Endothelial cell of umbilical vein (primary cell): ENCODE results near the gene FSD1. TPM values are rescaled to one million over a fixed set of nuclear protein-coding genes. Genes with fewer than 3 reads are reported as not detected.

Source experiments
- BruUV-seq: library from RNA; stranded (reverse); fragments of 400-500 nt; replicated peaks from 2 replicates; lab custom pipeline; 2021; lab: Mats Ljungman, UMichigan
- CTCF ChIA-PET: fragments of 300-600, 350-600 bp; sonication (Branson Sonifier 250); formaldehyde crosslinking; loops from one replicate; lab custom pipeline; 2021; ENCODE audit warnings: antibody characterized with exemption, inconsistent platforms; lab: Charles Lee
- POLR2A ChIA-PET: fragments of 300-600, 350-600 bp; sonication (Branson Sonifier 250); formaldehyde crosslinking; loops from one replicate; lab custom pipeline; 2021; ENCODE audit warnings: antibody characterized with exemption, inconsistent platforms; lab: Charles Lee
- DNase-seq: peaks from one replicate; pipeline ENCODE4 v3.0.0-alpha.2; 2011; ENCODE audit warnings: low read depth, low spot score
- FAIRE-seq: peaks from 2 replicates; lab custom pipeline; 2011; peaks lifted over from hg19 to GRCh38; lab: Jason Lieb, UNC
- H2AFZ ChIP-seq: 2 replicates; pipeline ENCODE4 v1.6.0; 2012; ENCODE audit warnings: low read depth, low read length, control low read depth, inconsistent platforms
- H3K27ac ChIP-seq: 2 replicates; pipeline ENCODE4 v1.5.1; 2011; ENCODE audit warnings: low read depth, mild to moderate bottlenecking, control low read depth, low read length, moderate library complexity; ENCODE audit not compliant: insufficient read depth
- H3K27me3 ChIP-seq, 2 experiments: 2 replicates each; pipeline versions ENCODE4 v1.6.0 to v1.6.1; 2011; ENCODE audit warnings: low read length in 2 of 2, mixed read lengths in 1 of 2; ENCODE audit not compliant: control insufficient read depth in 2 of 2, insufficient read depth in 2 of 2
- H3K36me3 ChIP-seq, 2 experiments: 2 replicates in 1 of 2; 3 replicates in 1 of 2; pipeline ENCODE4 v1.5.1; 2011; ENCODE audit warnings: low read length in 2 of 2, mild to moderate bottlenecking in 1 of 2, moderate library complexity in 1 of 2; ENCODE audit not compliant: control insufficient read depth in 2 of 2, insufficient read depth in 2 of 2; ENCODE audit errors: extremely low read depth in 1 of 2
- H3K4me1 ChIP-seq: 3 replicates; pipeline ENCODE4 v1.5.1; 2011; ENCODE audit warnings: mild to moderate bottlenecking, low read length; ENCODE audit not compliant: control insufficient read depth, insufficient read depth; ENCODE audit errors: extremely low read depth
- H3K4me2 ChIP-seq: 2 replicates; pipeline ENCODE4 v1.6.1; 2011; ENCODE audit warnings: low read length, control low read depth, mixed read lengths; ENCODE audit not compliant: insufficient read depth
- H3K4me3 ChIP-seq, 3 experiments: fragments of 200-600 bp in 1 of 3; sonication (generic), shearing (Covaris generic) in 1 of 3; replicated peaks in 1 of 3; 2 replicates each; pipeline ENCODE4 v1.5.1; 2011 to 2016; ENCODE audit warnings: control low read depth in 3 of 3, low read length in 3 of 3, mild to moderate bottlenecking in 2 of 3, inconsistent platforms in 1 of 3, low read depth in 1 of 3, moderate library complexity in 1 of 3; ENCODE audit not compliant: insufficient read depth in 1 of 3
- H3K79me2 ChIP-seq: 2 replicates; pipeline ENCODE4 v1.6.0; 2012; ENCODE audit warnings: low read length, inconsistent platforms; ENCODE audit not compliant: control insufficient read depth, insufficient read depth
- H3K9ac ChIP-seq: replicated peaks from 2 replicates; pipeline ENCODE3; 2011; ENCODE audit warnings: low read length, control low read depth; ENCODE audit not compliant: insufficient read depth; ENCODE audit errors: extremely low read depth
- H3K9me1 ChIP-seq: replicated peaks from 3 replicates; pipeline ENCODE4 v1.6.0; 2011; ENCODE audit warnings: mild to moderate bottlenecking, low read length; ENCODE audit not compliant: control insufficient read depth, insufficient read depth; ENCODE audit errors: extremely low read depth
- H3K9me3 ChIP-seq: replicated peaks from 2 replicates; pipeline ENCODE4 v1.5.1; 2012; ENCODE audit warnings: low read length, inconsistent platforms; ENCODE audit not compliant: control insufficient read depth, insufficient read depth
- H4K20me1 ChIP-seq: replicated peaks from 2 replicates; pipeline ENCODE3; 2011; ENCODE audit warnings: mild to moderate bottlenecking, low read length; ENCODE audit not compliant: control insufficient read depth, insufficient read depth; ENCODE audit errors: extremely low read depth
- EZH2 ChIP-seq: IDR thresholded peaks from 2 replicates; pipeline ENCODE4 v1.6.1; 2012; ENCODE audit warnings: borderline replicate concordance, low read depth, mild to moderate bottlenecking, moderate library complexity, low read length, inconsistent platforms; ENCODE audit not compliant: severe bottlenecking
- FOS ChIP-seq: IDR thresholded peaks from 2 replicates; pipeline ENCODE4 v1.6.1; 2011; ENCODE audit warnings: mild to moderate bottlenecking, low read length, moderate library complexity, borderline replicate concordance; ENCODE audit not compliant: insufficient read depth
- GATA2 ChIP-seq: IDR thresholded peaks from 2 replicates; pipeline ENCODE4 v1.7.0; 2011; ENCODE audit warnings: low read depth, mild to moderate bottlenecking, moderate library complexity, mixed read lengths, low read length; ENCODE audit not compliant: insufficient read length, insufficient read depth
- JUN ChIP-seq: IDR thresholded peaks from 2 replicates; pipeline ENCODE4 v1.6.1; 2011; ENCODE audit warnings: borderline replicate concordance, low read depth; ENCODE audit not compliant: insufficient read length, insufficient read depth
- MYC ChIP-seq: IDR thresholded peaks from one replicate; pipeline ENCODE4 v1.6.1; 2011; ENCODE audit warnings: mild to moderate bottlenecking, low read depth, low read length
- POLR2A ChIP-seq: IDR thresholded peaks from 2 replicates; pipeline ENCODE4 v1.6.1; 2012; ENCODE audit warnings: low read depth, mild to moderate bottlenecking, control low read depth, low read length
- POLR2AphosphoS5 ChIP-seq: IDR thresholded peaks from 2 replicates; pipeline ENCODE4 v1.6.1; 2012; ENCODE audit warnings: low read depth, mild to moderate bottlenecking, control low read depth, low read length, moderate library complexity; ENCODE audit not compliant: insufficient read depth
- dilution Hi-C: fragments of 300-500 bp; cut with MboI; formaldehyde crosslinking; loops from one replicate; pipeline ENCODE4 v1.15.0; 2019; ENCODE audit warnings: low sequenced_read_pairs; ENCODE audit not compliant: extremely low pct_ligation_motif_present
- intact Hi-C: fragments of 100-400 bp; cut with micrococcal nuclease; formaldehyde crosslinking; loops from one replicate; pipeline ENCODE4 v1.10.0; 2022
- polyA plus RNA-seq, 4 experiments: library from polyadenylated mRNA; depleted of rRNA in 3 of 4; stranded (reverse) in 3 of 4; unstranded in 1 of 4; fragments of >200 nt; gene quantifications; 2 replicates each; pipeline versions ENCODE4 v1.2.1 to v1.2.3, GENCODE V29; 2011 to 2012; ENCODE audit warnings: missing spikeins in 1 of 4
- total RNA-seq: library from RNA; stranded (reverse); gene quantifications from 2 replicates; pipeline ENCODE4 v1.2.3, GENCODE V29; 2021
- TF ChIP-seq, protein P1 (sequence below): IDR thresholded peaks from 2 replicates; pipeline ENCODE4 v1.6.1; 2011; ENCODE audit not compliant: insufficient read depth, insufficient read length
- TF ChIP-seq, protein P2 (sequence below), 2 donors: IDR thresholded peaks; 1 replicate in 1 of 2; 2 replicates in 1 of 2; pipeline ENCODE4 v1.5.1; 2011; ENCODE audit warnings: low read length in 2 of 2, mild to moderate bottlenecking in 2 of 2, moderate library complexity in 2 of 2, control low read depth in 1 of 2, inconsistent platforms in 1 of 2, low read depth in 1 of 2; ENCODE audit not compliant: insufficient read depth in 1 of 2; ENCODE audit errors: extremely low read depth in 1 of 2

Gene FSD1
- total and polyA plus RNA-seq, 2 donors (not counting 3 experiments of a cell fraction or from before 2014, with no cell fraction given) = 25.8 to 55.5 TPM

DNA sequence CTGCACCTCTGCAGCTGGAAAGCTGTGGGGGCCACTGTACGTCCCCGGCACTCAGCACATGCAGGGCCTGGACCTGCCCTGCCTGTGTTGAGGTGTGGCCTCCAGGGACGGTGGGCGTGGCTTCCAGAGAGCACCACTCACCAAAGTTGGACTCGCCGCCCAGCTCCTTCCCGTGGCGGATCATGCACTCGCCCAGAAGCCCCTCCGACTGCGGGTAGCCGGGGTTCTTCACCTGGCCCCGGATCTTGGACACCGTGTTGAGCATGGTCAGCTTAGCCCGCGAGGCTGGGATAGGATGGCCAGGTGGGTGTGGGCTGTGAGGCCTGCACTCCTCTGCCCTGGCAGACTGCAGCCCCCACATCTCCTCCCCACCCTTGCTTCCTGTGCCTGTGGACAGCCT lies 60.9 kb downstream of the FSD1 start:
- peaks cover 5 to 63% of the 10 kb centered on the region in 2 experiments for H3K36me3 ChIP-seq
- intact Hi-C loops = no loop called here
- POLR2A ChIA-PET = no interaction called here
- no peak overlapping the region for H3K9ac ChIP-seq
- CTCF ChIA-PET = interaction anchor here (0.9 to 1.7 kb wide), 4 partner anchors 9 to 98 kb away, joined by 3 to 6 read pairs (median 4); partner anchors contain the start of gene SH3GL1
- H3K9me1 ChIP-seq = no peaks in the 10 kb centered on the region
- dilution Hi-C loops = loop anchor here (10.0 kb wide), 1 partner anchor 49 kb away; no protein-coding TSS in a partner anchor
- H3K27me3 ChIP-seq = no peaks in the 10 kb centered on the region
- no peaks in the 10 kb centered on the region for H4K20me1 ChIP-seq
- H3K4me2 ChIP-seq = no peak overlapping the region
- TF ChIP-seq MYC (no peak), POLR2A (no peak)
- H2AFZ ChIP-seq = no peak overlapping the region
- BruUV-seq = no TSS peak
- peaks cover 20% of the 10 kb centered on the region for H3K4me1 ChIP-seq
- peaks cover 28% of the 10 kb centered on the region for H3K79me2 ChIP-seq
- H3K27ac ChIP-seq = no peak overlapping the region
- no peaks in the 10 kb centered on the region for H3K9me3 ChIP-seq
- no peak overlapping the region for H3K4me3 ChIP-seq
- FAIRE-seq = no peak
- no peak for DNase-seq

DNA sequence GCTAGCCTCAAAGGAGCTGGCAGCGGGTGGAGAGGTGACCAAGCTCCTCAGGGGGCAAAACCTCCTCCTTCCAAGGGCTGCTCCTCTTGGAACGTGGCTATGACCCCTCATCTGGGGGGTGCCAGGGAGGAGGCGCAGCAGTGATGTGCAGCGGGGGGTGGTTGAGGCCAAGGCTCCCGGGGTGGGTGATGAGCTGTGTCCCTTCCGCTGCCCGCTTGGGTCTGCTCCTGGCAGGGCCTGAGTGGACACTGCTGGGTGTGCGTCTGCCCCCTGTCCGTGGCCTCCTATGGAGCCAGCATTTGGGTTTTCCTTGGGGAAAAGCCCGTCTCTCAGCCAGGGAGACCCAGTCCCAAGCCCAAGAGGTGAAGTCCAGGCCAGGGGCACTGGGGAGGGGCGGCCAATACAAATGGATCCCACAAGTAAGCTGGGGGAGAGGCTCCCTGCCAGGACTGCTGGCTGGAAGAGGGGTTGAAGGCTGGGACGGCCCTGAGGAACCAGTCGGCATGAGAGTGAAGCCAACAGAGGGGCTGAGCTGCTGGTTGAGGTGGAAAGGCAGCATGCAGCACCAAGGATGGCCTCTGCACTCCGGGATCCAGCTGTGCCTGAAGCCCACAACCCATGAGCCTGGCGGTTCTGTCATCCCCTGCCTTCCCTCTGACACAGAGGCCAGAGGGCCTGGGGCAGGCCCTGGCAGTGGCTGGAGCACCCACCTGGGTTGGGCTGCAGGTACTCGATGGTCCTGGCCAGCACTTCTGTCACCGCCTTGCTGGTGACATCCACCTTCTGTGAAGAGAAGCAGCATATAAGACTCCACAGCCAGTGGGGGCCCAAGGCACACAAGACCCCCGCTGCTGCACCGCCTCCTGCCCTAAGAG lies 61.6 kb downstream of the FSD1 start:
- H4K20me1 ChIP-seq = no peaks in the 10 kb centered on the region
- no peaks in the 10 kb centered on the region for H3K9me1 ChIP-seq
- no peak overlapping the region for H3K4me2 ChIP-seq
- dilution Hi-C loops = loop anchor here (10.0 kb wide), 1 partner anchor 49 kb away; no protein-coding TSS in a partner anchor
- peaks cover 20% of the 10 kb centered on the region for H3K4me1 ChIP-seq
- POLR2A ChIA-PET = no interaction called here
- BruUV-seq = no TSS peak
- H3K79me2 ChIP-seq = peaks cover 35% of the 10 kb centered on the region
- no peaks in the 10 kb centered on the region for H3K27me3 ChIP-seq
- CTCF ChIA-PET = interaction anchor here (0.9 to 1.7 kb wide), 4 partner anchors 9 to 99 kb away, joined by 3 to 6 read pairs (median 4); partner anchors contain the start of gene SH3GL1
- H3K27ac ChIP-seq = no peak overlapping the region
- H3K4me3 ChIP-seq = no peak overlapping the region
- no peak for DNase-seq
- FAIRE-seq = no peak
- TF ChIP-seq, protein P1, sequence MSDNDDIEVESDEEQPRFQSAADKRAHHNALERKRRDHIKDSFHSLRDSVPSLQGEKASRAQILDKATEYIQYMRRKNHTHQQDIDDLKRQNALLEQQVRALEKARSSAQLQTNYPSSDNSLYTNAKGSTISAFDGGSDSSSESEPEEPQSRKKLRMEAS = no peak
- TF ChIP-seq POLR2AphosphoS5 (no peak), JUN (no peak), FOS (no peak), MYC (no peak), GATA2 (no peak), POLR2A (no peak), EZH2 (no peak)
- TF ChIP-seq, protein P2, sequence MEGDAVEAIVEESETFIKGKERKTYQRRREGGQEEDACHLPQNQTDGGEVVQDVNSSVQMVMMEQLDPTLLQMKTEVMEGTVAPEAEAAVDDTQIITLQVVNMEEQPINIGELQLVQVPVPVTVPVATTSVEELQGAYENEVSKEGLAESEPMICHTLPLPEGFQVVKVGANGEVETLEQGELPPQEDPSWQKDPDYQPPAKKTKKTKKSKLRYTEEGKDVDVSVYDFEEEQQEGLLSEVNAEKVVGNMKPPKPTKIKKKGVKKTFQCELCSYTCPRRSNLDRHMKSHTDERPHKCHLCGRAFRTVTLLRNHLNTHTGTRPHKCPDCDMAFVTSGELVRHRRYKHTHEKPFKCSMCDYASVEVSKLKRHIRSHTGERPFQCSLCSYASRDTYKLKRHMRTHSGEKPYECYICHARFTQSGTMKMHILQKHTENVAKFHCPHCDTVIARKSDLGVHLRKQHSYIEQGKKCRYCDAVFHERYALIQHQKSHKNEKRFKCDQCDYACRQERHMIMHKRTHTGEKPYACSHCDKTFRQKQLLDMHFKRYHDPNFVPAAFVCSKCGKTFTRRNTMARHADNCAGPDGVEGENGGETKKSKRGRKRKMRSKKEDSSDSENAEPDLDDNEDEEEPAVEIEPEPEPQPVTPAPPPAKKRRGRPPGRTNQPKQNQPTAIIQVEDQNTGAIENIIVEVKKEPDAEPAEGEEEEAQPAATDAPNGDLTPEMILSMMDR (IDR thresholded peaks at IDR 0.05; ENCODE audit: extremely low read depth in 1 of 2, insufficient read depth in 1 of 2, low read depth in 1 of 2, low read length in 2 of 2) = no peak
- intact Hi-C loops = no loop called here
- no peaks in the 10 kb centered on the region for H3K9me3 ChIP-seq
- H3K9ac ChIP-seq = no peak overlapping the region
- H2AFZ ChIP-seq = no peak overlapping the region
- peaks cover 5 to 57% of the 10 kb centered on the region in 2 experiments for H3K36me3 ChIP-seq
